Measurements from ENCODE around the gene CHRNA7. TPM values are rescaled to one million over a fixed set of nuclear protein-coding genes. Genes with fewer than 3 reads are reported as not detected.
A peak's percentile ranks its signal among the peaks of the same experiment; 100 is the strongest.

CHRNA7 gene
- total RNA-seq, 4 donors from 2014 or later, result 0.68 to 2.1 (median 1.5) TPM

DNA sequence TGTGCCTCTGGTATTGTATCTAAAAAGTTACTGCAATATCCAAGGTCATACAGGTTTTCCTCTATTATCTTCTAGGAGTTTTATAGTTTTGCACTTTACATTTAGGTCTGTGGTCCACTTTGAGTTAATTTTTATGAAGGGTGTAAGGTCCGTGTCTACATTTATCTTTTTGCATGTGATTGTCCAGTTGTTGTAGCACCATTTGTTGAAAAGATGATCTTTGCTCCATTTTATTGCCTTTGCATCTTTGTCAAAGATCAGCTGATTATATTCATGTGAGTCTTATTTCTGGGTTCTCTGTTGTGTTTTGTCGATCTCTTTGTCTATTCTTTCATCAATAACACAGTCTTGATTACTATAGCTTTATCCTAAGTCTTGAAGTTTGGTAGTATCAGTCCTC is 6.7 kb downstream of the CHRNA7 start:
- DNase-seq, result no peak
- H3K27ac ChIP-seq, result no peak overlapping the region
- H3K9me3 ChIP-seq, result no peaks in the 10 kb centered on the region
- TF ChIP-seq POLR2A (IDR thresholded peaks at IDR 0.05) (no peak), CTCF (IDR thresholded peaks at IDR 0.05) (no peak)
- peaks cover 0 to under 1% (median 0%) of the 10 kb centered on the region in 3 donors for H3K4me1 ChIP-seq
- 72 to 88% methylated on average over 2 of the region's 2 CpGs for WGBS, 2 donors
- H3K27me3 ChIP-seq, result peaks cover 0 to 17% (median 0%) of the 10 kb centered on the region in 4 donors
- intact Hi-C loops (cut with DNase I), result no loop called here
- H3K4me3 ChIP-seq, result no peak overlapping the region
- H3K36me3 ChIP-seq, result no peaks in the 10 kb centered on the region

DNA sequence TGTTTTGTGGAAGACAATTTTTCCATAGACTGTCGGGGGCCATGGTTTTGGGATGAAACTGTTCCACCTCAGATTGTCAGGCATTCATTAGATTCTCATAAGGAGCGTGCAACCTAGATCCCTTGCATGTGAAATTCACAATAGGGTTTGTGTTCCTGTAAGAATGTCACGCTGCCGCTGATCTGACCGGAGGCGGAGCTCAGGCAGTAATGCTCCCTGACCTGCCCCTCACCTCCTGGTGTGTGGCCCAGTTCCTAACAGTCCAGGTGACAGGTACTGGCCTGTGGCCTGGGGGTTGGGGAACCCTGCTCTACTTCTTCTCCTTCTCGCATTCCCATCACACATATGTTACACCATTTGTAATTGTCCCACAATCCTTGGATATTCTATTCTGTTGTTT is 11.0 kb downstream of the CHRNA7 start:
- Histone ChIP-seq H3K4me1 (peaks cover 0 to 9% (median 0%) of the 10 kb centered on the region in 3 donors), H3K9me3 (no peaks in the 10 kb centered on the region), H3K36me3 (no peaks in the 10 kb centered on the region), H3K4me3 (no peak overlapping the region), H3K27me3 (no peaks in the 10 kb centered on the region), H3K27ac (no peak overlapping the region)
- WGBS, 2 donors, result 85 to 87% methylated on average over 7 of the region's 7 CpGs
- intact Hi-C loops (cut with DNase I), result no loop called here
- DNase-seq, result no peak
- TF ChIP-seq POLR2A (IDR thresholded peaks at IDR 0.05), result no peak
- no peak for TF ChIP-seq CTCF (IDR thresholded peaks at IDR 0.05)

- Histone ChIP-seq H3K27me3 (no peaks in the 10 kb centered on the region), H3K9me3 (no peaks in the 10 kb centered on the region), H3K4me1 (peaks cover 0 to 9% (median 0%) of the 10 kb centered on the region in 3 donors), H3K36me3 (no peaks in the 10 kb centered on the region), H3K27ac (no peak overlapping the region), H3K4me3 (no peak overlapping the region)
- intact Hi-C loops (cut with DNase I), result no loop called here
- DNase-seq, result no peak
- TF ChIP-seq CTCF (IDR thresholded peaks at IDR 0.05) (peak in 1 of 6 experiments; percentile 3), POLR2A (IDR thresholded peaks at IDR 0.05) (no peak)
- 11% methylated on average over 1 of the region's 1 CpG for WGBS, 2 donors
Measured at GRCh38 chr15:32042269-32042972, 12.1 kb downstream of the CHRNA7 start.

DNA sequence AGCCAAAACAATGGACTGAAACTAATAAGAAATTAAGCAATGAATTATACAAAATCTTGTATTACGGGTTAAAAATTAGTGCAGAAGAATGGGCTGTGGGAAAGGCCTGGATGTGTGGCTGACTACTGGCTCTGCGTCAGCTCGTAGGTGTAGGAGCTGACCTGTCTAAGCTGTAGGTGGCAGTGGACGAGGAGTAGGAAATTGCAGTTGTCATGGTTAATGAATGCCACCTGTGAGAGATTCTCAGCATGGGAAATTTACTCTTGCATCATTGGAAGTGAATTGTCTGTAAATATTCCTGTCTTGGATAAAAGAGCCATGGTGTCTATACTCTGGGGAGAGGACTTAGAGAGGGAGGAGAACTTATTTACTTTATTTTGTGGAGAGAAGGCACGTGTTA is 23.4 kb downstream of the CHRNA7 start:
- Histone ChIP-seq H3K4me3 (no peak overlapping the region), H3K27ac (no peak overlapping the region), H3K4me1 (no peaks in the 10 kb centered on the region), H3K27me3 (no peaks in the 10 kb centered on the region), H3K9me3 (no peaks in the 10 kb centered on the region), H3K36me3 (no peaks in the 10 kb centered on the region)
- no peak for TF ChIP-seq POLR2A (IDR thresholded peaks at IDR 0.05)
- 52 to 54% methylated on average over 5 of the region's 5 CpGs for WGBS, 2 donors
- intact Hi-C loops (cut with DNase I), result no loop called here
- no peak for DNase-seq

DNA sequence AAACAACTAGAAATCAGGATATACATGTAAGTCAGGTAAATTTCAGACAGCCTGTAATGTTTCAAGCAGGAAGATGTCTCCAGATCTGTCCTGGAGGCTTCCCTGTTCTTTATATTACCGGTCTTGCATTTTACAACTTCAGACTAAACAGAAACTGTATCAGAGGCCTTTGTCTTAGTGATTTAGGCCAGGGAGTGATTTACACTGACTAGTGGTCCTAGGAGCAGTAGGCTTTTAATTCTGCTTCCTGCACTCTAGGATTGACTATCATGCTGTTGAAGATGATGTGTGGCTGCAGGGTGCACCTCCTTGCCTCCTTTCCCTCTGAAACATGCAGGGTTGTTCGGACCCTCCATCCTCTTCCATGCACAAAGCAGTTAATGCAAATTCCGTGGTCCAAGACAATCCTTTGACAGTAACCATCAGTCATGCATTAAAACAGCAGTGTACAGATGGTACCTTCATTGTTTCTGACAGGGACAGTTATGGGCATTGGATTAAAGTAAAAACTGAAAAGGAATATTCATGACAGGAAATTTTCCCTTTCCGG is 27.6 kb downstream of the CHRNA7 start:
- no peak overlapping the region for H3K4me3 ChIP-seq
- intact Hi-C loops (cut with DNase I), result no loop called here

More for the DNA sequence above, 27.6 kb downstream of the CHRNA7 start:
- no peak for DNase-seq
- no peaks in the 10 kb centered on the region for H3K36me3 ChIP-seq
- H3K27me3 ChIP-seq, result no peaks in the 10 kb centered on the region
- H3K27ac ChIP-seq, result no peak overlapping the region
- H3K9me3 ChIP-seq, result no peaks in the 10 kb centered on the region
- WGBS, 2 donors, result 65 to 75% methylated on average over 2 to 4 of the region's 4 CpGs
- no peaks in the 10 kb centered on the region for H3K4me1 ChIP-seq
- TF ChIP-seq CTCF (IDR thresholded peaks at IDR 0.05) (no peak), POLR2A (IDR thresholded peaks at IDR 0.05) (no peak)

All from esophagus squamous epithelium (tissue), 5 donors.